GM23248 (cell line): ENCODE results near the gene ETV6.

ENCODE experiments used
- EZH2 ChIP-seq: fragments of 200-600 bp; sonication (generic); IDR thresholded peaks from 2 replicates; pipeline ENCODE4 v1.6.1; 2018; ENCODE audit warnings: antibody characterized with exemption, mild to moderate bottlenecking; ENCODE audit not compliant: insufficient read depth, poor library complexity, severe bottlenecking
- EZH2phosphoT487 ChIP-seq: fragments of 200-600 bp; sonication (generic); IDR thresholded peaks from 2 replicates; pipeline ENCODE4 v1.6.1; 2018; ENCODE audit warnings: antibody characterized with exemption, moderate library complexity, mild to moderate bottlenecking, low read depth; ENCODE audit not compliant: insufficient read depth

GRCh38 chr12:11849757-11850504 is 200.5 kb downstream of the ETV6 start:
- TF ChIP-seq EZH2phosphoT487, result no peak
- no peak for TF ChIP-seq EZH2
